Activated naive CD4-positive, alpha-beta T cell treated with anti-CD3 and anti-CD28 coated beads, Interleukin-2, amount 50 U/mL, for 24 hours (primary cell): ENCODE measurements around the gene ALLC.

Experiments
- H3K27ac Mint-ChIP-seq: one replicate; pipeline ENCODE4 v1.8.0; 2021; ENCODE audit warnings: mild to moderate bottlenecking, mixed read lengths
- H3K27me3 Mint-ChIP-seq: one replicate; pipeline ENCODE4 v1.8.0; 2021; ENCODE audit warnings: mixed read lengths
- H3K36me3 Mint-ChIP-seq: one replicate; pipeline ENCODE4 v1.8.0; 2021; ENCODE audit warnings: mixed read lengths
- H3K4me1 Mint-ChIP-seq: one replicate; pipeline ENCODE4 v1.8.0; 2021; ENCODE audit warnings: mixed read lengths
- H3K4me3 Mint-ChIP-seq: one replicate; pipeline ENCODE4 v1.8.0; 2021; ENCODE audit warnings: mild to moderate bottlenecking, mixed read lengths
- H3K9me3 Mint-ChIP-seq: one replicate; pipeline ENCODE4 v1.8.0; 2021; ENCODE audit warnings: mixed read lengths

The ALLC gene

DNA sequence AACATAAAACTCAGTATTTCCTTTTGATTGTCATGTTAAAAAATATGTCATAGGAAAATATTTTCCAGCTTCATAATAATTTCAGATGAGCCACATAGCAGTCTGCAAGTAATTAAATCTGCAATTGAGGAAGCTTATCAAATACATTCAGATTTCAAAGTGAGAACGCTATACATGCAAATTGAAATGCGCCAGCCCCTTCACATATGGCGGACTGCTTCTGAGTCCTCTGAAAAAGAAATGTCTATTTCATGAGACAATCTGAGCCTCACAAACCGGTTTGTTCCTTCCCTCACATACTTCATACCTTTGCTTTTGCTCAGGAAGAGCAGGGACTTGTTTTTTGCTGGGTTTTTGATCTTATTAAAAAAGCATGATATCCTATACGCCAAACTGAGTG, 43.1 kb downstream of the ALLC start:
- Mint-ChIP-seq H3K27ac (no peak overlapping the region), H3K4me3 (no peak overlapping the region), H3K9me3 (no peaks in the 10 kb centered on the region), H3K27me3 (peaks cover 25% of the 10 kb centered on the region), H3K36me3 (no peaks in the 10 kb centered on the region), H3K4me1 (no peaks in the 10 kb centered on the region)

DNA sequence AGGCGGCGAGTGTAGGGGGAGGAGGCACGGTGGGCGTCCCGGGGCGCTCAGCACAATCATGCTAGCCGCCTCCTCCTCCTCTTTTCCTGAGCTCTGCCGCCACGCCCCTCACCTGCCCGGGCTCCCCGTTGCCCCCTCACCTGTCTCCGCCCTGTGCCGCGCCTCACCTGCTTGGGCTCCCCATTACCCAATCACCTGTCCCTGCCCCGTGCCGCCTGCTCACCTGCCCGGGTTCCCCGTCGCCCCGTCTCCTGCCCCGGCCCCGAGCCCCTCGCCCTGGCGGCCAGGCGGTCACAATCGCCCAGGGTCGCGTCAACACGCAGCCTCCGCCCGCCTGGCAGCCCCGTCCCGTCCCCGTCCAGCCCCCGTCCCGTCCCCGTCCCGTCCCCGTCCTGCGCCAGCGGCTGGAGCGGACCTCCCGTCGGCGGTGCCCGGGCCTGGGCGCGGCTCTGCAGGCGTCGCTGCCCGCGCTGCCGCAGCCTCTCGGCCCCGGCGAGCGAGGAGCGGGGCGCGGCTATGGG, 45.3 kb downstream of the ALLC start, which contains the start of gene DCDC2C:
DCDC2C (plus strand) TSS at position 340 of the 521 bp plus-strand sequence; CDS start at position 517, 177 bp downstream.
- H3K27ac Mint-ChIP-seq: peak within 1 kb of the TSS; percentile 30
- H3K36me3 Mint-ChIP-seq: no peaks in the 10 kb centered on the region
- no peaks in the 10 kb centered on the region for H3K4me1 Mint-ChIP-seq
- H3K9me3 Mint-ChIP-seq: no peaks in the 10 kb centered on the region
- peaks cover 25% of the 10 kb centered on the region for H3K27me3 Mint-ChIP-seq
- H3K4me3 Mint-ChIP-seq: peak within 1 kb of the TSS; percentile 7

DNA sequence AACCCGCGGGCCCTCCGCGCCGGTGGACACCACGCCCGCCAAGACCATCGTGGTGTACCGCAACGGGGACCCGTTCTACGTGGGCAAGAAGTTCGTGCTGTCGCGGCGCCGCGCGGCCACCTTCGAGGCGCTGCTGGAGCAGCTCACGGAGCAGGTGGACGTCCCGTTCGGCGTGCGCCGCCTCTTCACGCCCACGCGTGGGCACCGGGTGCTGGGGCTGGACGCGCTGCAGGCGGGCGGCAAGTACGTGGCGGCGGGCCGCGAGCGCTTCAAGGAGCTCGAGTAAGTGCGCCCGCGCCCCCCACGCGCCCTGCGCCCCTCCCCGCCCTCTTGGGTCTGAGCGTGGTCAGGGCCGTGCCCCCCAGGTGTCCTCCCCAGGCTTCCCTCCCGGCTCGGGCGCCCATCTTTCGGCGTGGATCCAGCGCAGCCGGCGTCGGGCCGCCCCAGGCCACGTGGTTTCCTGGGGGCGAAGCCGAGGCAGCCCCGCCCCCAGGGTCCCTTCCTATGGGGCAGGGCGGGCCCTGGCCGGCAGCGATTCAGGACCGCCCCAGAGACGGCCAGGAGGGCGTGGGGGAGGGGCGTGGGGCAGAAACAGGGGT, 45.9 kb downstream of the ALLC start:
- Mint-ChIP-seq H3K9me3 (no peaks in the 10 kb centered on the region), H3K27me3 (peaks cover 25% of the 10 kb centered on the region), H3K4me3 (no peak overlapping the region), H3K4me1 (no peaks in the 10 kb centered on the region), H3K27ac (no peak overlapping the region), H3K36me3 (no peaks in the 10 kb centered on the region)

DNA sequence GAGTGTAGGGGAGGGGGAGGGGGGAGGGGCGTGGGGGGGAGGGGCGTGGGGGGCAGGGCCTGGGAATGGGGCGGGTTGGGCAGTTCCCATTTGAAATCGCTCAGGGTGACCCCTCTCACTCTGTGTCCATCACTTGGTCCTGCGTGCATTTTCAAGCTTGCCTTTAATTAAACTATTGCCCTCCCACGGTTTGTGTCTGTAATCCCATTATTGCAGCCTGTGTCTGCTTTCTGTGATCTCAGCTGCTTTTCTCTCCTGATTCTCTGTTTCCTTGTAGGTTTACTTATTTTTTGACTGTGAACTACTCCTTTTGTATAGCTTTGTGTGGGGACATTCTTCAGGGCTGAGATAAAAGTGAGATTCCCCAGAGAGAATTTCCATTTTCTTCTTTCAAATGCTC, 46.7 kb downstream of the ALLC start:
- Mint-ChIP-seq H3K36me3 (no peaks in the 10 kb centered on the region), H3K27ac (no peak overlapping the region), H3K27me3 (peaks cover 23% of the 10 kb centered on the region), H3K4me1 (no peaks in the 10 kb centered on the region), H3K9me3 (no peaks in the 10 kb centered on the region), H3K4me3 (no peak overlapping the region)

DNA sequence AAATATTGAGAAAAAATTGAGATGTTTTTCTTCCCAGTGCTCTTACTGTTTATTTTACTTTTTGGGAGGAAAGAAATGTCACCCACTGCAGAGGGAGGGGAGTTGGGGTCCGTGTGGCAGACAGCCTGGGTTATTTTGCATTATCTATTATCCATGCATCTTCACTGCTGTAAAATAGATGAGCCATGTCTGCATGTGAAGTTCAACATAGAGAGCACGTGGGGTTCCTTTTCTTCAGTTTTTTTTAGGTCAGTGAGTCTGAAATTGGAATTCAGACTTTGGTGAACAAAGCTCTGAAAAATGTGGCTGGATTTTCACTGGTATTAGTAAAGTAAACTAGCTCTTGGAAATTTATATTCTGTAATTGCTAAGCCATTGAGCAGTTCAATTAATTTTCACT, 47.8 kb downstream of the ALLC start:
- H3K9me3 Mint-ChIP-seq: no peaks in the 10 kb centered on the region
- no peak overlapping the region for H3K4me3 Mint-ChIP-seq
- H3K4me1 Mint-ChIP-seq: no peaks in the 10 kb centered on the region
- H3K27ac Mint-ChIP-seq: no peak overlapping the region
- H3K27me3 Mint-ChIP-seq: peaks cover 25% of the 10 kb centered on the region
- H3K36me3 Mint-ChIP-seq: no peaks in the 10 kb centered on the region

DNA sequence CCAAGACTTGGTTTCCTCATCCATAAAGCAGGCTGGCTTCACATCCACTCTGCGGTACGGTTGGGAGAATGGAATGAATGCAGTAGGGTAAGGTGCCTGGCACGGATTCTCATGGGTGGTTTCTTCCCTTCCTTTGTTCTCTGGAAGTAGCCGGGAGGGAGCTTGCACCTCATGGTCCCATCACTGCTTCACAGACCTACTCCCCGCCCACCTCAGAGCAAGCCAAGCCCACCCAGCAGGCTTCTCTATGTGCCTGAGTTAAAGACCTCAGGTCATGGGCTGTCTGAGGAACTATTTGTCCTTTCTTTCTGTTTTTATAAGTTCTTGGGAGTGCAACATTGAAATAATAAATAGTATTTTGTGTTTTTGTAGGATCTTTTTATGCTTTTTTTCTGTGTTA, 48.9 kb downstream of the ALLC start:
- Mint-ChIP-seq H3K4me3 (no peak overlapping the region), H3K9me3 (no peaks in the 10 kb centered on the region), H3K36me3 (no peaks in the 10 kb centered on the region), H3K27me3 (peaks cover 21% of the 10 kb centered on the region), H3K27ac (no peak overlapping the region), H3K4me1 (no peaks in the 10 kb centered on the region)

DNA sequence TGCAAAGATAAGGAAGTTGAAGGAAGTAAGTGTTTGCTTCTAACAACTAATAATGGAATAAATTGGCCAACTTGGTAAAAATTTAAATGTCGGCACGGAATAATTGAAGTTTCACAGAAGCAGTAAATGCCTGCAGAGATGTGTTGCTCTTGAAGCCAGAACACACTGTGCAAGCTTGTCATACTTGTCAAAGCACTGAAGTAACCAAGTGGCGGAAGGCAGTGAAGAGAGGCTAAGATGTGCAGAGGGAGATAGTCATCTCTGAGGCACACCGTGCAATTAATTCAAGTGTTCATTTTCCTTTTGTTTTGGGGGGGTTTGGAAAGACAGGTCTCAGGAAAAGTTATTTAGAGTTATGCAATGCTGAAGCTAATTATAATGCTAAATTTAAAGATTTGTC, 50.6 kb downstream of the ALLC start:
- H3K27me3 Mint-ChIP-seq: peaks cover 11% of the 10 kb centered on the region
- H3K27ac Mint-ChIP-seq: no peak overlapping the region
- H3K36me3 Mint-ChIP-seq: no peaks in the 10 kb centered on the region
- no peaks in the 10 kb centered on the region for H3K4me1 Mint-ChIP-seq
- H3K9me3 Mint-ChIP-seq: no peaks in the 10 kb centered on the region
- no peak overlapping the region for H3K4me3 Mint-ChIP-seq

DNA sequence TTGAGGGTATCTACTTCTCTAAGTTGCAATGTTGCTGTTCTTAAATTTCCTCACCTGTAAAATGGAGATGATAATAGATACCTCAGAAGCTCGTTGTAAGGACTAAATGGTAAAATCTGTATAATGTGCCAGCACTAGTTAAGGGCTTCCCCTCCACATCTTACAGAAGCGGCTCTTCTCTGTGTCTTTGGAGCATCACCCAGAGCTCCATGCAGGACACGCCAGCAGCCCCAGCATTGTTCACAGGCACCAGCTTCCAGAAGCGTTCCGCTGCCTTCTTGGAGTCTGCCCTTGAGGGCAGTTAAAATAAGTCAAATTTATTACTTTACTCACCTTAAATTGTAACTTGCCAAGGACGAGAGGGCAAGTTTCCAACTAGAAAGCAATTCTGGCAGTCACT, 51.2 kb downstream of the ALLC start:
- Mint-ChIP-seq H3K4me1 (no peaks in the 10 kb centered on the region), H3K27ac (no peak overlapping the region), H3K9me3 (no peaks in the 10 kb centered on the region), H3K36me3 (no peaks in the 10 kb centered on the region), H3K27me3 (peaks cover 11% of the 10 kb centered on the region), H3K4me3 (no peak overlapping the region)

DNA sequence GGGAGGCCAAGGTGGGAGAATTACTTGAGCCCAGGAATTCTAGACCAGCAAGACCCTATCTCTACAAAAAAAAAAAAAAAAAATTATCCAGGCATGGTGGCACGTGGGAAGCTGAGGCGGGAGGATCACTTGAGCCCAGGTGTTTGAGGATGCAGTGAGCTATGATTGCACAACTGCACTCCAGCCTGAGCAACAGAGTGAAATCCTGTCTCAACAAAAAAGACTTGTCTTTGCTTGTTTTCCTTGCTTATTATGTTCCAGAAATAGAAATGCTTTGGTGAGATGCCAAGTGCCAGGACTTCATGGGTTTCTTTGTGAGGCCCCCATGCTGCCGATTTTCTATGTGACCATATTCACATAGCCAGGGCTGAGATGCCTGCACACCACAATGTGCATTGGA, 54.4 kb downstream of the ALLC start:
- Mint-ChIP-seq H3K27me3 (peaks cover 4% of the 10 kb centered on the region), H3K4me3 (no peak overlapping the region), H3K4me1 (no peaks in the 10 kb centered on the region), H3K9me3 (no peaks in the 10 kb centered on the region), H3K36me3 (no peaks in the 10 kb centered on the region), H3K27ac (no peak overlapping the region)

DNA sequence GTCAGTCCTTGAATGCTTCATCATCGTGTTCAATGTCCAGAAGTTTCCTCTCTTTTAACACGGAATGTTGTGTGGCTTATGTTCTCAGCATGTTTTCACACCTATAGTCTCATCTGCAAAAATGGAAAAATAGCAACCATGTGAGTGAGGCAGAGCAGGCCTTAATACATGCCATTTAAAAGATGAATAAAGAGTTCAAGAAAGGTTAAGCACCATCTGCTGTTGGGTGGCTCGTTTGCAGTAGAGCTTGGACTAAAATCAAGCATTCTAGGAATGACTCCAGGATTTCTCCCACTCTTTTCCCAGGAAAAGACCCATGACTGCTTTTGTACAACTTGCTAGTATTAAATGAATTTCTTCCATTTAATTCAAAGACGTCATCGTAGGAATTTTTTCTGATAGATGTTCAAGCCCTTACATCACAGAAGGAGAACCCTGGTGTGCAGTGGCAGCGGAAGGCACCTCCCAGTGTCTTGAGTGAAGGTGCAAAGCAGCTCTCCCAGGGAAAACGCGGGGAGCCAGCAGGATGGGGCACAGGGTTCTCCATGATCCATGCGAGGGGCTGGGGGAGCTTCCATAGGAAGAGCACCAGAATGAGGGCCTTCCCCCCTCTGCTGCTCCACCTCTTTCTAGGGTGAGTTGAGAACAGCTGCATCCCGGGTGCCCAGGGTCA, 55.0 kb downstream of the ALLC start:
- Mint-ChIP-seq H3K4me3 (no peak overlapping the region), H3K27me3 (peaks cover 4% of the 10 kb centered on the region), H3K9me3 (no peaks in the 10 kb centered on the region), H3K4me1 (no peaks in the 10 kb centered on the region), H3K27ac (no peak overlapping the region), H3K36me3 (no peaks in the 10 kb centered on the region)

DNA sequence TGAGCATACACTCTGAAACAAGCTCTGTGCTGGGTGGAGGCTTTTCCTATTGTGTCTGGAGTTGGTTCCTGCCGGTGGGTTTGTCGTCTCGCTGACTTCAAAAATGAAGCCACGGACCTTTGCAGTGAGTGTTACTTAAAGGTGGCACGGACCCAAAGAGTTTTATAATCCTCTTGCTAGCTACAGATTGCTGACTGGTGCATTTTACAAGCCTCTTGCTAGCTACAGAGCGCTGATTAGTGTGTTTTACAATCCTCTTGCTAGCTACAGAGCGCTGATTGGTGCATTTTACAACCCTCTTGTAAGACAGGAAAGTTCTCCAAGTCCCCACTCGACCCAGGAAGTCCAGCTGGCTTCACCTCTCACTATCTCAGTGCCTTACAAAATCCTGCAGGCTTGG, 60.7 kb downstream of the ALLC start:
- no peaks in the 10 kb centered on the region for H3K36me3 Mint-ChIP-seq
- H3K4me3 Mint-ChIP-seq: no peak overlapping the region
- no peak overlapping the region for H3K27ac Mint-ChIP-seq
- H3K27me3 Mint-ChIP-seq: peaks cover 4% of the 10 kb centered on the region
- H3K9me3 Mint-ChIP-seq: peaks cover 8% of the 10 kb centered on the region
- H3K4me1 Mint-ChIP-seq: no peaks in the 10 kb centered on the region

DNA sequence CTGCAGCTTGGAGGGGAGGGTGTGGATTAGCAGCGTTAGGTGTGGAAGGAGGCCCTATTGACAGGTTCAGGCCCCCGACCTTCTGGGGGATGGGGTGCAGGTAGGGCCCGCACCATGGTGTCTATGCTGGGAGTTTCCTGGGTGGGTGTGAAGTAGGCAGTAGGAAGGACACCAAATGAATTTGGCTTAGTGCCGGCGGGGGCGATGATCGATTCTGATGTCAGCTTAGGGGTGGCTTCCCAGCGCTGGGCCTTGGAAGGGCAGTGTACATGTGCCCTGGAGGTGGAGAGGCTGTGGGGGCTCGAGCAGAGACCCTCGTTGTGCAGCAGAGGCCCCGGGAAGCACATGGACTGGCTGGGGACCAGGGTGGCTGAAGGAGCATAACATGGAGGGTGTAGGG, 67.0 kb downstream of the ALLC start:
- Mint-ChIP-seq H3K36me3 (no peaks in the 10 kb centered on the region), H3K27me3 (peaks cover 18% of the 10 kb centered on the region), H3K4me1 (no peaks in the 10 kb centered on the region), H3K27ac (no peak overlapping the region), H3K9me3 (peaks cover 8% of the 10 kb centered on the region), H3K4me3 (no peak overlapping the region)

DNA sequence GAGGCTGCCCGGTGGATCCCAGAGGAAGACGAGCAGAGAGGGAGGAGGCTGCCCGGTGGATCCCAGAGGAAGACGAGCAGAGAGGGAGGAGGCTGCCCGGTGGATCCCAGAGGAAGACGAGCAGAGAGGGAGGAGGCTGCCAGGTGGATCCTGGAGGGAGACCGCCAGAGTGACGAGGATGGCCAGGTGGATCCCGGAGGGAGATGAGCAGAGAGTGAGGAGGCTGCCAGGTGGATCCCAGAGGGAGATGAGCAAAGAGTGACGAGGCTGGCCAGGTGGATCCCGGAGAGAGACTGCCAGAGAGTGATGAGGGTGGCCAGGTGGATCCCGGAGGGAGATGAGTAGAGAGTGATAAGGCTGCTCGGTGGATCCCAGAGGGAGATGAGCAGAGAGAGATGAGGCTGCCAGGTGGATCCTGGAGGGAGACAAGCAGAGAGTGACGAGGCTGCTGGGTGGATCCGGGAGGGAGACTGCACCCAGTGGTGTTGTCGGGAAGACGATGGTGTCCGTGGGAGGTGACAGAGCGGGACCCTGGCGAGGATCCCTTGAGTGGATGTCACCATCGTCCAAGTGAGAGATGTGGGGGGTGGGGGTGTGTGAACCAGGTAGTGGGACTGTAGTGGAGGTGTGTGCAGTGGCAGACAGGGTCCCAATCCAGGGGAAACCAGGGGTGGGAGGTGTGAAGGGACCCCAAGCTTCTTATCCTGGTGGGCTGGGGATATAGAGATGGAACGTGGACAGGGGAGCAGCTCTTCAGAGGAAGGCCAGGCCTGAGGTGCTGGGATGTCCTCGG, 67.7 kb downstream of the ALLC start:
- Mint-ChIP-seq H3K4me3 (no peak overlapping the region), H3K4me1 (no peaks in the 10 kb centered on the region), H3K27ac (no peak overlapping the region), H3K27me3 (peaks cover 18% of the 10 kb centered on the region), H3K36me3 (no peaks in the 10 kb centered on the region), H3K9me3 (peaks cover 7% of the 10 kb centered on the region)

DNA sequence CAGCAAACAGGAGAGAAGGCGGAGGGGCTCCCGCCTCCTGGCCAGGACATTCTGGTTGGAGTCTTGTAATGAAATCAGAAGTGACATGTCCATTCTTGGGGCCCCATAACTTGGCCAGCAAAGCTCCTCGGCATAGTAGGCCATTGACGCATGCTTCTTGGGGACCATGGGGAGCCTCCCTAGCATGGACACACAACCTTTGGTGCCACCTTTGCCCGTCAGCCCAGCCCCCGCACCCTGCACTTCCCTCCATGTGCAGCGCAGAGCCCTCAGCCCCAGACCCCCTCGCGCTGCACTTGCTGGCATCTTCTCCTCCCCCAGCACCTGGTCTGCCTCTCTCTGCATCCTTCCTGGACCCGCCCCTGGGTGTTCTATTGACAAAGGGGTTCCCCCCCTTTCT, 68.5 kb downstream of the ALLC start:
- Mint-ChIP-seq H3K4me3 (no peak overlapping the region), H3K27me3 (peaks cover 18% of the 10 kb centered on the region), H3K36me3 (no peaks in the 10 kb centered on the region), H3K27ac (no peak overlapping the region), H3K9me3 (no peaks in the 10 kb centered on the region), H3K4me1 (no peaks in the 10 kb centered on the region)

DNA sequence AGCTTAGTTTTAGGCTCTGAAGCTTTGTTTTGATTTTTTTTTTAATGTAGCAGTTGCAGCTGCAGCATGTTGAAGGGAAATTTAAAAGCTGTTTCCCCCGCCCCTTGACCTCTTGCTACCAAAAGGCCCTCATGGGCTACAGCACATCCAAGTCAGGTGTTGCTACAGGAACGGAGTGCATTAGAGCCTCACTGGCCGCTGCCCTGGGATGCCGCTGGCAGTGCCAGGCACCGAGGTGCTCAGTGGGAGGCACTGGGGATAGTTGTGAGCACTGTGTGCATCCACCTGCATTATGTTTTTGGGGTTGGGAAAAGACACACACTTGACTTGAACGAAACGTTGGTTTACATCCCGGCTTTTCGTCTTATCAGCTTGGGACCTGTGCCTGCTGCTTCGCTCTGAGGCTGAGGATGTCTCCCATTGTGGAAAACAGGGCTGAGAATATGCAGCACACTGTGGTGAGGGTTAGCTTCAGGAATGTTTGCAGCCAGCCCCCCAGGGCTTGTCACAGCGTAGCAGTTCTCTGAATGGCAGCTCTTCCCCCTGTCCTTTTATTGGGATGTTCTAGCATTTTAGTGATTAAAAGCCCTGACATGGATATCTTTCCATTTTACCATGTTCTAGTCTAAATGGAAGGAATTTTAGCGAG, 69.5 kb downstream of the ALLC start:
- Mint-ChIP-seq H3K4me1 (no peaks in the 10 kb centered on the region), H3K36me3 (no peaks in the 10 kb centered on the region), H3K27me3 (peaks cover 15% of the 10 kb centered on the region), H3K9me3 (no peaks in the 10 kb centered on the region), H3K4me3 (no peak overlapping the region), H3K27ac (no peak overlapping the region)
